SK-N-SH treated with all-trans-retinoic acid at 6 μM for 48 hours (cell line): ENCODE data around the gene PTPN22.

Experiments used
- ATAC-seq: fragments of 200-7000 bp; cut with Tn5 transposase; 3 replicates; pipeline ENCODE4 v1.9.1; 2020; ENCODE audit warnings: mild to moderate bottlenecking, moderate library complexity
- BACH2 ChIP-seq: fragments of 250-450 bp; sonication (Bioruptor Pico); IDR thresholded peaks from 2 replicates; pipeline ENCODE4 v1.9.0; 2021; ENCODE audit warnings: mild to moderate bottlenecking, borderline replicate concordance
- CREB5 ChIP-seq: fragments of 250-450 bp; sonication (Bioruptor Pico); IDR thresholded peaks from 2 replicates; pipeline ENCODE4 v1.5.1; 2020; ENCODE audit warnings: low read depth, mild to moderate bottlenecking, moderate library complexity
- CSDC2 ChIP-seq: fragments of 250-450 bp; sonication (Bioruptor Pico); IDR thresholded peaks from 2 replicates; pipeline ENCODE4 v1.5.0; 2020; ENCODE audit warnings: mild to moderate bottlenecking, moderate library complexity
- GLIS3 ChIP-seq: fragments of 250-450 bp; sonication (Bioruptor Pico); IDR thresholded peaks from 2 replicates; pipeline ENCODE4 v1.5.0; 2020; ENCODE audit warnings: mild to moderate bottlenecking, moderate library complexity
- ISL1 ChIP-seq: fragments of 250-450 bp; sonication (Bioruptor Pico); IDR thresholded peaks from 2 replicates; pipeline ENCODE4 v2.1.2; 2022; ENCODE audit warnings: mild to moderate bottlenecking, moderate library complexity
- OSR1 ChIP-seq: fragments of 250-450 bp; sonication (Bioruptor Pico); IDR thresholded peaks from 2 replicates; pipeline ENCODE4 v1.8.0; 2022; ENCODE audit warnings: moderate library complexity, mild to moderate bottlenecking, inconsistent platforms
- POU6F1 ChIP-seq: fragments of 250-450 bp; sonication (Bioruptor Pico); IDR thresholded peaks from 2 replicates; pipeline ENCODE4 v1.8.0; 2021; ENCODE audit warnings: low read depth, mild to moderate bottlenecking, moderate library complexity, borderline replicate concordance
- PPARA ChIP-seq: fragments of 250-450 bp; sonication (Bioruptor Pico); IDR thresholded peaks from 2 replicates; pipeline ENCODE4 v1.5.0; 2020; ENCODE audit warnings: mild to moderate bottlenecking, borderline replicate concordance
- RARB ChIP-seq: fragments of 250-450 bp; sonication (Bioruptor Pico); IDR thresholded peaks from 2 replicates; pipeline ENCODE4 v1.8.0; 2021; ENCODE audit warnings: mild to moderate bottlenecking, moderate library complexity
- SNAI2 ChIP-seq: fragments of 250-450 bp; sonication (Bioruptor Pico); IDR thresholded peaks from 2 replicates; pipeline ENCODE4 v1.5.0; 2020; ENCODE audit warnings: mild to moderate bottlenecking, moderate library complexity
- TCF4 ChIP-seq: fragments of 250-450 bp; sonication (Bioruptor Pico); IDR thresholded peaks from 2 replicates; pipeline ENCODE4 v1.8.0; 2021; ENCODE audit warnings: mild to moderate bottlenecking, moderate library complexity, borderline replicate concordance
- TOX ChIP-seq: fragments of 250-450 bp; sonication (Bioruptor Pico); IDR thresholded peaks from 2 replicates; pipeline ENCODE4 v1.8.0; 2021; ENCODE audit warnings: mild to moderate bottlenecking, moderate library complexity, borderline replicate concordance
- TSHZ2 ChIP-seq: fragments of 250-450 bp; sonication (Bioruptor Pico); IDR thresholded peaks from 2 replicates; pipeline ENCODE4 v1.5.0; 2020; ENCODE audit warnings: mild to moderate bottlenecking, moderate library complexity
- ZFP3 ChIP-seq: fragments of 250-450 bp; sonication (Bioruptor Pico); IDR thresholded peaks from 2 replicates; pipeline ENCODE4 v1.5.0; 2020; ENCODE audit warnings: mild to moderate bottlenecking, moderate library complexity
- ZNF565 ChIP-seq: fragments of 450-650 bp; formaldehyde crosslinking; conservative IDR thresholded peaks from 2 replicates; pipeline ENCODE4 v1.5.0; 2020; ENCODE audit warnings: low read depth, mild to moderate bottlenecking, moderate library complexity
- ZNF70 ChIP-seq: fragments of 450-650 bp; formaldehyde crosslinking; IDR thresholded peaks from 2 replicates; pipeline ENCODE4 v1.5.0; 2020; ENCODE audit warnings: mild to moderate bottlenecking, moderate library complexity
- ZNF8 ChIP-seq: fragments of 450-650 bp; formaldehyde crosslinking; IDR thresholded peaks from 2 replicates; pipeline ENCODE4 v1.5.0; 2020; ENCODE audit warnings: mild to moderate bottlenecking, moderate library complexity
- TF ChIP-seq, protein P1 (sequence below): fragments of 250-450 bp; sonication (Bioruptor Pico); IDR thresholded peaks from 2 replicates; pipeline ENCODE4 v1.5.1; 2021; ENCODE audit warnings: mild to moderate bottlenecking, moderate library complexity

Gene PTPN22

GRCh38 chr1:113898241-113898814 lies 26.8 kb upstream of the PTPN22 start:
- no peak for ATAC-seq
- TF ChIP-seq ZNF565 (CRISPR knock-in tag) = no peak
- no peak for TF ChIP-seq ZNF8
- no peak for TF ChIP-seq GLIS3 (CRISPR knock-in tag)
- TF ChIP-seq ISL1 (CRISPR knock-in tag) = no peak
- TF ChIP-seq, all 23 proteins: peak for 0

GRCh38 chr1:113895961-113896360 lies 24.4 kb upstream of the PTPN22 start:
- TF ChIP-seq GLIS3 (CRISPR knock-in tag) (no peak), ZNF8 (no peak), TCF4 (CRISPR knock-in tag) (no peak), ZNF70 (CRISPR knock-in tag) (no peak), TSHZ2 (CRISPR knock-in tag) (no peak), POU6F1 (CRISPR knock-in tag) (no peak), ZFP3 (CRISPR knock-in tag) (no peak), SNAI2 (CRISPR knock-in tag) (no peak), CREB5 (CRISPR knock-in tag) (no peak), CSDC2 (CRISPR knock-in tag) (no peak)
- TF ChIP-seq, protein P1, sequence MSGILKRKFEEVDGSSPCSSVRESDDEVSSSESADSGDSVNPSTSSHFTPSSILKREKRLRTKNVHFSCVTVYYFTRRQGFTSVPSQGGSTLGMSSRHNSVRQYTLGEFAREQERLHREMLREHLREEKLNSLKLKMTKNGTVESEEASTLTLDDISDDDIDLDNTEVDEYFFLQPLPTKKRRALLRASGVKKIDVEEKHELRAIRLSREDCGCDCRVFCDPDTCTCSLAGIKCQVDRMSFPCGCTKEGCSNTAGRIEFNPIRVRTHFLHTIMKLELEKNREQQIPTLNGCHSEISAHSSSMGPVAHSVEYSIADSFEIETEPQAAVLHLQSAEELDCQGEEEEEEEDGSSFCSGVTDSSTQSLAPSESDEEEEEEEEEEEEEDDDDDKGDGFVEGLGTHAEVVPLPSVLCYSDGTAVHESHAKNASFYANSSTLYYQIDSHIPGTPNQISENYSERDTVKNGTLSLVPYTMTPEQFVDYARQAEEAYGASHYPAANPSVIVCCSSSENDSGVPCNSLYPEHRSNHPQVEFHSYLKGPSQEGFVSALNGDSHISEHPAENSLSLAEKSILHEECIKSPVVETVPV (CRISPR knock-in tag) = no peak
- ATAC-seq = no peak

DNA sequence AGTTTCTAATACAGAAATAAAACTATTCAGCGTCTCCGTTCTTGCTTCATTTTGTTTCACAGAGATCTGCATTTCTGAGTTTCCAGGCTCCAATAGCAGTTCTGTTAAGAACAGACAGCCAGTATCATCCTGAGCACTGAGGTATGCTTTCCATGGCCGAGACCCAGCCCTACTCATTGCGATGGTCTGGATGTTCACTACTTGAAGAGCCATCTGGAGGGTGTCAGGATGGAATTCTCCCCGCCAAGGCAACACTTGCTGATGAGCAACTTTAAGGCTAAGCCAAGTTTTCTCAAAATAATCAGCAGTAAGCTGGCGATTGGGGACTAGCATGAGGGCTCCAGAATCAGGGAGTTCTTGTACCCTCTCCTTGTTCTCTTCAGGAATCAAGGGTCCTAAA lies 23.6 kb upstream of the PTPN22 start:
- TF ChIP-seq, protein P1 (CRISPR knock-in tag) = no peak
- no peak for TF ChIP-seq OSR1 (CRISPR knock-in tag)
- no peak for TF ChIP-seq BACH2
- no peak for TF ChIP-seq PPARA
- no peak for TF ChIP-seq ZFP3 (CRISPR knock-in tag)
- no peak for TF ChIP-seq TSHZ2 (CRISPR knock-in tag)
- no peak for TF ChIP-seq CREB5 (CRISPR knock-in tag)
- TF ChIP-seq RARB (CRISPR knock-in tag) = no peak
- no peak for TF ChIP-seq TOX (CRISPR knock-in tag)
- no peak for ATAC-seq
